Caco-2 (cell line): ENCODE measurements around the gene BID. TPM values are rescaled to one million over a fixed set of nuclear protein-coding genes. Genes with fewer than 3 reads are reported as not detected.
A peak's percentile ranks its signal among the peaks of the same experiment; 100 is the strongest.

ENCODE experiments used
- BruUV-seq: library from RNA; stranded (reverse); fragments of 400-500 nt; replicated peaks from 2 replicates; lab custom pipeline; 2021; lab: Mats Ljungman, UMichigan
- CTCF ChIA-PET: fragments of 300-600 bp; sonication (Branson Sonifier 250); formaldehyde crosslinking; loops from one replicate; lab custom pipeline; 2022; ENCODE audit warnings: antibody characterized with exemption; lab: Charles Lee
- POLR2A ChIA-PET: fragments of 300-600 bp; sonication (Branson Sonifier 250); formaldehyde crosslinking; loops from one replicate; lab custom pipeline; 2022; ENCODE audit warnings: antibody characterized with exemption; lab: Charles Lee
- DNase-seq, 2 experiments: peaks; one replicate each; pipeline versions ENCODE4 v3.0.0 to v3.0.0-alpha.2; 2020 to 2022
- H3K27me3 ChIP-seq: replicated peaks from 2 replicates; pipeline ENCODE4 v1.6.0; 2011; ENCODE audit warnings: low read length; ENCODE audit not compliant: control insufficient read depth, insufficient read depth
- H3K36me3 ChIP-seq: 2 replicates; pipeline ENCODE4 v1.5.1; 2011; ENCODE audit warnings: low read length; ENCODE audit not compliant: control insufficient read depth, insufficient read depth
- H3K4me1 ChIP-seq: fragments of 250-450 bp; sonication (Bioruptor Pico); 2 replicates; pipeline ENCODE4 v1.5.1; 2020; ENCODE audit warnings: mild to moderate bottlenecking
- H3K4me3 ChIP-seq: 2 replicates; pipeline ENCODE4 v1.5.1; 2011; ENCODE audit warnings: low read depth, mild to moderate bottlenecking, control low read depth, low read length
- H3K9me3 ChIP-seq: fragments of 250-450 bp; sonication (Bioruptor Pico); 2 replicates; pipeline ENCODE4 v1.5.1; 2020; ENCODE audit warnings: mild to moderate bottlenecking, moderate library complexity
- H3K27ac Mint-ChIP-seq: one replicate; pipeline ENCODE4 v1.8.0; 2022; ENCODE audit warnings: mixed read lengths; ENCODE audit not compliant: unreplicated experiment
- H3K27me3 Mint-ChIP-seq: one replicate; pipeline ENCODE4 v1.8.0; 2022; ENCODE audit warnings: mixed read lengths; ENCODE audit not compliant: insufficient read depth, unreplicated experiment
- H3K36me3 Mint-ChIP-seq: one replicate; pipeline ENCODE4 v1.8.0; 2022; ENCODE audit warnings: mild to moderate bottlenecking, mixed read lengths; ENCODE audit not compliant: insufficient read depth, unreplicated experiment
- H3K4me1 Mint-ChIP-seq: one replicate; pipeline ENCODE4 v1.8.0; 2022; ENCODE audit warnings: low read depth, mixed read lengths; ENCODE audit not compliant: unreplicated experiment
- H3K4me3 Mint-ChIP-seq: one replicate; pipeline ENCODE4 v1.8.0; 2022; ENCODE audit warnings: mild to moderate bottlenecking, moderate library complexity, mixed read lengths; ENCODE audit not compliant: unreplicated experiment
- H3K9me3 Mint-ChIP-seq: one replicate; pipeline ENCODE4 v1.8.0; 2022; ENCODE audit warnings: mixed read lengths; ENCODE audit not compliant: unreplicated experiment
- intact Hi-C: fragments of 100-400 bp; cut with micrococcal nuclease; formaldehyde crosslinking; loops from one replicate; pipeline ENCODE4 v1.10.0; 2022; ENCODE audit not compliant: unreplicated experiment
- total RNA-seq: library from RNA; stranded (reverse); gene quantifications from 2 replicates; pipeline ENCODE4 v1.2.3, GENCODE V29; 2022
- TF ChIP-seq, protein P1 (sequence below), 2 experiments: fragments of 200-600 bp in 1 of 2; IDR thresholded peaks; 1 replicate in 1 of 2; 2 replicates in 1 of 2; pipeline versions ENCODE4 v1.5.1 to v1.8.0; 2011 to 2022; ENCODE audit warnings: antibody characterized with exemption in 1 of 2, control low read depth in 1 of 2, inconsistent platforms in 1 of 2, low read depth in 1 of 2, low read length in 1 of 2, mild to moderate bottlenecking in 1 of 2, moderate library complexity in 1 of 2; ENCODE audit not compliant: insufficient read depth in 1 of 2, severe bottlenecking in 1 of 2, unreplicated experiment in 1 of 2

BID gene
- total RNA-seq, 1 experiment from 2014 or later, result 28.2 TPM

DNA sequence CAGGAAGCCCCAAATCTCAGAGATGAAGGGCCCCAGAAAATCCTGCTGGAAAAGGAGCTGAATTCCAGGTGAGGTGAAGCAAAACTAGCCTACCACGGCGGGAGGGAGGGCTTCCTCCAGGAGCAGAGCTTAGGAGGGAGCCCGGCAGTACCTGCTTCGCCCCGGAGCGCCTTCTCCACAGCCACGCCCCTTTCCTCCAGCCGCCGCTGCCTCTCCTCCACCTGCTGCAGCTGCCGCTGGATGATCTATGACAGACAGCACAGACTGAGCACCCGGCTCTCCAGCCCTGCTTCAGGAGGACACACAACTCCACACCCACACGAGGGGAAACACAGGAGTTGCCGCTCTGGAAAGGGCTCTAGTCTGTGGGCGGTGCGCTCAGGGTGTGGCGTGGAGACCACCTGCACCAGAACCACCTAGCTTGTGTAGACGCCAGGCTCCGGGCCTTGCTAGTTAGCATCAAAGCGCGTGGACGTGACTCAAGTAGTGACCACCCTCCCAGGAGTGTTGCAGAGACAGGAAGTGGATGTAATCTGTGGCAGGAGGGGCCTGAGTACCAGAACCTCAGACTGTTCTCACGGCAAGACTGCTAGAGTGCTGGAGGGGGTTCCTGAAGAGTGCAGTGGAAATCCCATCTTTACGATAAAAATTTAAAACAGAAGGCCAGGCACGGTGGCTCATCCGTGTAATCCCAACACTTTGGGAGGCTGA, 34.6 kb upstream of the BID start:
- peaks cover 53% of the 10 kb centered on the region for H3K36me3 Mint-ChIP-seq
- ChIA-PET POLR2A (no interaction called here), CTCF (no interaction called here)
- Histone ChIP-seq H3K36me3 (no peaks in the 10 kb centered on the region; the same call in none of the 2 replicates), H3K4me1 (no peaks in the 10 kb centered on the region), H3K27me3 (no peaks in the 10 kb centered on the region), H3K9me3 (no peaks in the 10 kb centered on the region), H3K4me3 (no peak overlapping the region)
- intact Hi-C loops, result no loop called here
- no peak overlapping the region for H3K4me3 Mint-ChIP-seq
- H3K4me1 Mint-ChIP-seq, result peaks cover 7% of the 10 kb centered on the region
- TF ChIP-seq, protein P1, sequence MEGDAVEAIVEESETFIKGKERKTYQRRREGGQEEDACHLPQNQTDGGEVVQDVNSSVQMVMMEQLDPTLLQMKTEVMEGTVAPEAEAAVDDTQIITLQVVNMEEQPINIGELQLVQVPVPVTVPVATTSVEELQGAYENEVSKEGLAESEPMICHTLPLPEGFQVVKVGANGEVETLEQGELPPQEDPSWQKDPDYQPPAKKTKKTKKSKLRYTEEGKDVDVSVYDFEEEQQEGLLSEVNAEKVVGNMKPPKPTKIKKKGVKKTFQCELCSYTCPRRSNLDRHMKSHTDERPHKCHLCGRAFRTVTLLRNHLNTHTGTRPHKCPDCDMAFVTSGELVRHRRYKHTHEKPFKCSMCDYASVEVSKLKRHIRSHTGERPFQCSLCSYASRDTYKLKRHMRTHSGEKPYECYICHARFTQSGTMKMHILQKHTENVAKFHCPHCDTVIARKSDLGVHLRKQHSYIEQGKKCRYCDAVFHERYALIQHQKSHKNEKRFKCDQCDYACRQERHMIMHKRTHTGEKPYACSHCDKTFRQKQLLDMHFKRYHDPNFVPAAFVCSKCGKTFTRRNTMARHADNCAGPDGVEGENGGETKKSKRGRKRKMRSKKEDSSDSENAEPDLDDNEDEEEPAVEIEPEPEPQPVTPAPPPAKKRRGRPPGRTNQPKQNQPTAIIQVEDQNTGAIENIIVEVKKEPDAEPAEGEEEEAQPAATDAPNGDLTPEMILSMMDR (IDR thresholded peaks at IDR 0.05; ENCODE audit: insufficient read depth in 1 of 2, low read depth in 1 of 2, low read length in 1 of 2, severe bottlenecking in 1 of 2, unreplicated experiment in 1 of 2), result no peak
- no peak for DNase-seq
- no peaks in the 10 kb centered on the region for H3K9me3 Mint-ChIP-seq
- BruUV-seq, result no TSS peak
- H3K27ac Mint-ChIP-seq, result peak overlapping the region; percentile 53
- H3K27me3 Mint-ChIP-seq, result no peaks in the 10 kb centered on the region

DNA sequence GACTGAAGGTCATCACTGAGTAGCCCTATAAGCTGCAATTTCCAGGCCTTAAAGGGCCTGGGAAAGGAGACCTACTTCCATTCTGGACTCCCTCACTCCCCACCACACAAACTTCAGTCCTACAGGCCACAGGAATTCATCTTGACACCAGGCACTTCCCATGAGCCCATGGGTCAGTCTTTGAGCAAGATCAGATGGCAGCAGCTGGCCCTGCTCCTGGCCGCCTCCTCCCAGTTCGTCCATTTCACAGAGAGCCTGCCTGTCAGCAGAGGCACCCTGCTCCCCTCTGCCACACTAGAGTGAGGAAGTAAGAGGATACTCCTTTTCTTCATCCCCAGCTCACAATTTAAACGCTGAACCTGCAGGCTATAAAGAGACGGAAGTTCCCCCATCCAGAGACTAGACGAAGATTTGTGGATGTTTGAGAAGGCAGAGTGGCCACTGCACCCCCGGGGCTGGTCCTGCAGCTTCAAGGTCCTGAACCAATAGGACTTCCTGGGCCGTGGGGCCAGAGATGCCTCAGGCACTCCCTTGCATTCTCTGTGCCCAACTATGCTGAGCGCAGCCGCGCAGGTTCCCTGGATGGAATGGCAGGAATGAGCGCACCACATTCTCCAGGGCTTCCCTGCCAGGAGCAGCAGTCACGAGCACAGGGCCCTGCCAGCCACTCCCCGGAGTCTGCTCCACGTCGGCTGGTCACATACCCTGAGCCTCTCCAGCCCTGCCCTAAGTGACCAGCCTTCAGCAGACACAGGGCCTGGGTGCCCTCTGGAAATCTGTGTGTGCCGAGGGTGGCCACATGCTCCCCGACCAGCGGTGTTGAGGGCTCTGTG, 33.5 kb upstream of the BID start:
- ChIA-PET POLR2A (no interaction called here), CTCF (no interaction called here)

DNA sequence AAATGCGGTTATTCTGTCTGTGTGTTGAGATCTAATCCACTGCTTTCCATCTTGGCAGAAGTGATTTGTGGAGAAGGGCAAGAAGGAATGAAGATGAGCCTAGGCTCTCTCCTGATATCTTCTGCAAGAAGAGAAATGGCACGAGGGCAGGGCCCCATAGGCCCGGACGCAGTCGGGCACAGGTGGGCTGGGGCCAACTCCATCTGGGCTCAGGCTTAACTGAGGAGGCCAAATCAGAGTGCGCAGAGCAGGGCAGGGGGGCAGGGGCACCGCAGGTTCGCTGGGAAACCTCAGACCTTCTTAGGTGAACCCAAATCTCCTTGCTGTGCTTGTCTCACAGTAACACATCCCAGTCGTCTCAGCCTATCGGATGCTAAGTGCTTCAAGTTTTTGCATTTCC, 32.8 kb upstream of the BID start:
- Mint-ChIP-seq H3K36me3 (peaks cover 56% of the 10 kb centered on the region), H3K4me1 (peaks cover 11% of the 10 kb centered on the region), H3K4me3 (no peak overlapping the region), H3K27me3 (no peaks in the 10 kb centered on the region), H3K27ac (no peak overlapping the region), H3K9me3 (no peaks in the 10 kb centered on the region)
- no TSS peak for BruUV-seq
- Histone ChIP-seq H3K36me3 (no peaks in the 10 kb centered on the region; the same call in none of the 2 replicates), H3K4me3 (no peak overlapping the region), H3K9me3 (no peaks in the 10 kb centered on the region), H3K4me1 (no peaks in the 10 kb centered on the region), H3K27me3 (no peaks in the 10 kb centered on the region)
- CTCF ChIA-PET, result no interaction called here
- TF ChIP-seq, protein P1 (IDR thresholded peaks at IDR 0.05; ENCODE audit: insufficient read depth in 1 of 2, low read depth in 1 of 2, low read length in 1 of 2, severe bottlenecking in 1 of 2, unreplicated experiment in 1 of 2), result no peak
- no peak for DNase-seq
- intact Hi-C loops, result no loop called here
- POLR2A ChIA-PET, result no interaction called here

More for the DNA sequence above, 33.5 kb upstream of the BID start:
- no peaks in the 10 kb centered on the region for H3K27me3 Mint-ChIP-seq
- peaks cover 55% of the 10 kb centered on the region for H3K36me3 Mint-ChIP-seq
- TF ChIP-seq, protein P1 (IDR thresholded peaks at IDR 0.05; ENCODE audit: insufficient read depth in 1 of 2, low read depth in 1 of 2, low read length in 1 of 2, severe bottlenecking in 1 of 2, unreplicated experiment in 1 of 2), result no peak
- H3K4me1 Mint-ChIP-seq, result peaks cover 7% of the 10 kb centered on the region
- Histone ChIP-seq H3K9me3 (no peaks in the 10 kb centered on the region), H3K4me1 (no peaks in the 10 kb centered on the region), H3K27me3 (no peaks in the 10 kb centered on the region), H3K4me3 (no peak overlapping the region), H3K36me3 (no peaks in the 10 kb centered on the region; the same call in none of the 2 replicates)
- BruUV-seq, result no TSS peak
- intact Hi-C loops, result no loop called here
- peak; percentile 19 to 64 for DNase-seq
- no peak overlapping the region for H3K27ac Mint-ChIP-seq
- no peaks in the 10 kb centered on the region for H3K9me3 Mint-ChIP-seq
- no peak overlapping the region for H3K4me3 Mint-ChIP-seq
